CD4-positive, alpha-beta T cell treated with Interleukin-6 at 100 ng/mL for 8 hours (primary cell): ENCODE measurements around the gene TSPAN9.

Source experiments
- DNase-seq: peaks from one replicate; pipeline ENCODE4 v3.0.0-alpha.2; 2020; ENCODE audit warnings: mixed read lengths, low spot score

The TSPAN9 gene

GRCh38 chr12:3296409-3296701, 219.2 kb downstream of the TSPAN9 start:
- no peak for DNase-seq

GRCh38 chr12:3298603-3299002, 221.4 kb downstream of the TSPAN9 start:
- no peak for DNase-seq

- peak; percentile 73 for DNase-seq
These were observed 223.0 kb downstream of the TSPAN9 start for GRCh38 chr12:3299929-3300832.

GRCh38 chr12:3300833-3301401, 223.7 kb downstream of the TSPAN9 start:
- no peak for DNase-seq

- no peak for DNase-seq
These were observed 225.3 kb downstream of the TSPAN9 start for GRCh38 chr12:3302401-3303041.

- no peak for DNase-seq
These were observed 226.4 kb downstream of the TSPAN9 start for GRCh38 chr12:3303410-3304136.

- no peak for DNase-seq
These were observed 227.4 kb downstream of the TSPAN9 start for GRCh38 chr12:3304436-3305165.

GRCh38 chr12:3305464-3305863, 228.3 kb downstream of the TSPAN9 start:
- DNase-seq, result no peak

GRCh38 chr12:3305904-3306619, 228.9 kb downstream of the TSPAN9 start:
- no peak for DNase-seq

GRCh38 chr12:3307389-3307788, 230.2 kb downstream of the TSPAN9 start:
- no peak for DNase-seq

- DNase-seq, result no peak
These were observed 230.9 kb downstream of the TSPAN9 start for GRCh38 chr12:3308063-3308462.

GRCh38 chr12:3308609-3309008, 231.4 kb downstream of the TSPAN9 start:
- no peak for DNase-seq

- DNase-seq, result no peak
These were observed 232.6 kb downstream of the TSPAN9 start for GRCh38 chr12:3309805-3310204.

GRCh38 chr12:3310271-3311026, 233.3 kb downstream of the TSPAN9 start:
- no peak for DNase-seq

- no peak for DNase-seq
These were observed 233.8 kb downstream of the TSPAN9 start for GRCh38 chr12:3311027-3311402.

- DNase-seq, result no peak
These were observed 234.4 kb downstream of the TSPAN9 start for GRCh38 chr12:3311491-3312103.

GRCh38 chr12:3313066-3313465, 235.9 kb downstream of the TSPAN9 start:
- no peak for DNase-seq

GRCh38 chr12:3313675-3314663, 236.8 kb downstream of the TSPAN9 start:
- no peak for DNase-seq

GRCh38 chr12:3315201-3315661, 238.1 kb downstream of the TSPAN9 start:
- DNase-seq, result no peak
